GM18508 (cell line): Measurements from ENCODE around the gene EFEMP1.
"Not testable (repeated sequence)": the region's sequence is repeated elsewhere in the genome, so short reads cannot be mapped to it uniquely, and the experiment has no call there.

Experiments
- ATAC-seq: cut with Tn5 transposase; IDR thresholded peaks from one replicate; pipeline ENCODE4 v1.9.1; 2021; ENCODE audit warnings: moderate number of reproducible peaks; ENCODE audit not compliant: insufficient read depth, unreplicated experiment

Gene EFEMP1

DNA sequence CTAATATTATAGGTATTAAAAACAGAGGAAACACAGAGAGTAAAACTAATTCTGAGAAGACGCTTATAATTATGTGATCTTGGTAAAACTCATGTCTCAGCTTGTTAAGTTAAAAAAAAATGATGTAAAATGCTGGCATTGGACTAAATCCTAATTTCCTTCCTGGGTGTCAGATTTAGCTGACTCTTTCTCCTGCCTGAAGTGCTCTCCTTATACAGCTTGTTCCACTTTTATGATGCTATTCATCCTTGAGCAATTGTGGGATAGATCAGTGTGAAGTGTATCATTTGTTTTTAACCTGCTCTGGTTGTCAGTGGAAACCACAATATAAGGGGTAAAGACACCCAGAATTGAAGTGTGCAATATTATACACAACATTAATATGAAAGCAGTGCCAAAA, 84.9 kb downstream of the EFEMP1 start:
- no peak for ATAC-seq

DNA sequence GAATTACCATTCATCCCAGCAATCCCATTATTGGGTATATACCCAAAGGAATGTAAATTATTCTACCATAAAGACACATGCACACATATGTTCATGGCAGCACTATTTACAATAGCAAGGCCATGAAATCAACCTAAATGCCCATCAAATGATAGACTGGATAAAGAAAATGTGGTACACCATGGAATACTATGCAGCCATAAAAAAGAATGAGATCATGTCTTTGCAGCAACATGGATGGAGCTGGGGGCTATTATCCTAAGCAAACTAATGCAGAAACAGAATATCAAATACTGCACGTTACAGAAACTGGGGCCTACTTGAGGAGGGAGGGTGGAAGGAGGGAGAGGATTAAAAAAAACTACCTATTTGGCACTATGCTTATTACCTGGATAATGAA, 85.5 kb downstream of the EFEMP1 start:
- not testable (repeated sequence) for ATAC-seq

DNA sequence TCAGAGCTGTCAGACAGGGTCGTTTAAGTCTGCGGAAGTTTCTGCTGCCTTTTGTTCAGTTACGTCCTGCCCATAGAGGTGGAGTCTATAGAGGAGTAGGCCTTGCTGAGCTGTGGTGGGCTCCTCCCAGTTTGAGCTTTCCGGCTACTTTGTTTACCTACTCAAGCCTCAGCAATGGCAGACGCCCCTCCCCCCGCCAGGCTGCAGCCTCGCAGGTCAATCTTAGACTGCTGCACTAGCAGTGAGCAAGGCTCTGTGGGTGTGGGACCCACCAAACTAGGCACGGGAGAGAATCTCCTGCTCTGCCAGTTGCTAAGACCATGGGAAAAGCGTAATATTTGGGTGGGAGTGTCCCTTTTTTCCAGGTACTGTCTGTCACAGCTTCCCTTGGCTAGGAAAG, 86.5 kb downstream of the EFEMP1 start:
- ATAC-seq = no peak

DNA sequence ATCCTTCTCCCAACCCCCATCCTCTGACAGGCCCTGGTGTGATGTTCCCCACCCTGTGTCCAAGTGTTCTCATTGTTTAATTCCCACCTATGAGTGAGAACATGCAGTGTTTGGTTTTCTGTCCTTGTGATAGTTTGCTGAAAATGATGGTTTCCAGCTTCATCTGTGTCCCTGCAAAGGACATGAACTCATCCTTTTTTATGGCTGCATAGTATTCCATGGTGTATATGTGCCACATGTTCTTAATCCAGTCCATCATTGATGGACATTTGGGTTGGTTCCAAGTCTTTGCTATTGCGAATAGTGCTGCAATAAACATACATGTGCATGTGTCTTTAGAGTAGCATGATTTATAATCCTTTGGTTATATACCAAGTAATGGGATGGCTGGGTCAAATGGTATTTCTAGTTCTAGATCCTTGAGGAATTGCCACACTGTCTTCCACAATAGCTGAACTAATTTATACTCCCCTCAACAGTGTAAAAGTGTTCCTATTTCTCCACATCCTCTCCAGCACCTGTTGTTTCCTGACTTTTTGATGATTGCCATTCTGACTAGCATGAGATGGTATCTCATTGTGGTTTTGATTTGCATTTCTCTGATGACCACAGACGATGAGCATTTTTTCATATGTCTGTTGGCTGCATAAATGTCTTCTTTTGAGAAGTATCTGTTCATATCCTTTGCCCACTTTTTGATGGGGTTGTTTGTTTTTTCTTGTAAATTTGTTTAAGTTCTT, 91.7 kb downstream of the EFEMP1 start:
- ATAC-seq = not testable (repeated sequence)

DNA sequence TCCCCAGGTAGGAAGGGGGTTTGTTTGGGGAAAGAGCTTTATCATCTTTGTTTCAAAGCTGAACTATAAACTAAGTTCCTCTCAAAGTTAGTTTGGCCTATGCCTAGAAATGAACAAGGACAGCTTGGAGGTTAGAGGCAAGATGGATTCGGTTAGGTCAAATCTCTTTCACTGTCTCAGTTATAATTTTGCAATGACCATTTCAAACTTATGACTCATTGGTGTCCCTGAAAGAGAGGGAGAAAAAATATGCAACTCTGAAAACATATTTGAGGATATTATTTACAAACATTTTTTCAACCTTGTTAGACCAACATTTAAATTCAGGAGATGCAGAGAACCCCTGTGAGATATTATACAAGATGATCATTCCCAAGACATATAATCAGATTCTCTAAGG, 95.7 kb downstream of the EFEMP1 start:
- ATAC-seq = no peak

DNA sequence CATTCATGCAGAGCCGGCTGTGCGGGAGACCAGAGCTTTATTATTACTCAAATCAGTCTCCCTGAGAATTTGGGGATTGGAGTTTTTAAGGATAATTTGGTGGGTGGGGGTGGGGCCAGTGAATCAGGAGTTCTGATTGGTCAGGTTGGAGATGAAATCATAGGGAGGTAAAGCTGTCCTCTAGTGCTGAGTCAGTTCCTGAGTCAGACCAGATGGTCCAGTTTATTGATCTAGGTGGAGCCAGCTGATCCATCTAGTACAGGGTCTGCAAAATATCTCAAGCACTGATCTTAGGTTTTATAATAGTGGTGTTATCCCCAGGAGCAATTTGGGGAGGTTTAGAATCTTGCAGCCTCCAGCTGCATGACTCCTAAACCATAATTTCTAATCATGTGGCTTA, 96.2 kb downstream of the EFEMP1 start:
- ATAC-seq = not testable (repeated sequence)

DNA sequence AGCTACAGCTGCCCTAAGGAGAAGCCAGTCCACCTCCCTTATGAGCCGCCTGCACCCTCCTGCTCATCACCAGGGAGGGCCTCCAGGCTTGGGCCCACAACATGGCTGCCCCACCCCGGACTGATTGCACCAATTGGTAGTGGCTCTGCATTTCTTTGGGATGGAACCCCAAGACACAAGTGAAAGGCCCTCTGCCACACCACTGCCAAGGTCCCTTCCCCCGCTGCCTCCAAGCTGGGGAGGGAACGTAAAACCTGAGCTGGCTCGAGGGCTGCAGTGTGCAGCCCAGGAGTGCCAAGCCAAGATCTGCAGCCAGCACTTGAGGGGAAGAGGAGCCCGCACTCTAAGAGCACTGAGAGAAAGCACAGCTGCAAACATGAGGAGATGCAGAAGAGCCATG, 97.3 kb downstream of the EFEMP1 start:
- no peak for ATAC-seq

DNA sequence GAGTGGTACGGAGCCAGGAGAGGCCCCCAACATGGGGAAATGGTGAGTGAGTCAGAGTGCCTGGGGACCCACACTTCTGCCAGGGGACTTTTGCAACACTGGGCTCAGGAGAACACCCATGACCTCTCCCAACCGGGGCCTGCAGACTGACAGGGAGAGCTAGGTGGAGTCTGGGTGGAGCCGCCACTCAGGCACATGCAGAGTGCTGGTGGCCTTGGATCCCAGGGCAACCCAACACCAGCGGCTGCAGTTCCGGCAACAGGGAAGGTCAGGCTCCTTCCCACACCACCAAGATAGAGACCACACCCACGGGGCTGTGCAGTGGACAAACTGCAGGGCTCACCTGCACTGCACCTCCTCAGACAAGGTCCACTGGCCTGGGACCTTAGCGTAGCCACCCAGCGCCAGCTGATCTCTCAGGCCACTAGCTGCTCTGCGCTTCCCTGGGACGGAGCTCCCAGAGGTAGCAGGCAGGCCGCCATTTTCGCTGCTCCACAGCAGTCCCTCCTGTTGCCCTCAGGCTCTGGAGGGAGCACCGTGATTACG, 99.0 kb downstream of the EFEMP1 start:
- ATAC-seq = no peak
